Esophagus squamous epithelium (tissue), 4 donors: ENCODE results near the gene RAB14.

Source experiments
- CTCF ChIP-seq, 6 experiments: fragments of 450-650 bp in 4 of 6; fragments of 200-600 bp in 2 of 6; sonication (generic) in 2 of 6; IDR thresholded peaks; one replicate each; pipeline ENCODE4 v1.5.1; 2016 to 2019; ENCODE audit warnings: antibody characterized with exemption in 6 of 6, mild to moderate bottlenecking in 4 of 6, moderate library complexity in 4 of 6
- POLR2A ChIP-seq, 4 donors: fragments of 450-650 bp; IDR thresholded peaks; one replicate each; pipeline ENCODE4 v1.6.1; 2017; ENCODE audit warnings: antibody characterized with exemption in 4 of 4, mild to moderate bottlenecking in 4 of 4, moderate library complexity in 3 of 4

- TF ChIP-seq CTCF (IDR thresholded peaks at IDR 0.05), result no peak
- TF ChIP-seq POLR2A (IDR thresholded peaks at IDR 0.05), result no peak
These were observed 3.1 kb downstream of the RAB14 start for GRCh38 chr9:121198512-121199042.
